HepG2 (cell line): ENCODE measurements around the gene NES.

Experiments
- ETV6 ChIP-seq: sonication (generic); formaldehyde crosslinking; conservative IDR thresholded peaks from 2 replicates; pipeline ENCODE4 v1.4.0; 2020; ENCODE audit warnings: missing genetic modification reagents
- FOXO4 ChIP-seq: sonication (generic); formaldehyde crosslinking; conservative IDR thresholded peaks from 2 replicates; pipeline ENCODE4 v1.8.1; 2023; ENCODE audit warnings: missing genetic modification reagents
- KMT2B ChIP-seq: IDR thresholded peaks from 2 replicates; pipeline ENCODE4 v1.6.1; 2016; ENCODE audit warnings: missing genetic modification reagents, missing compliant biosample characterization
- MAFK ChIP-seq, 2 experiments: IDR thresholded peaks in 1 of 2; conservative IDR thresholded peaks in 1 of 2; 2 replicates each; pipeline ENCODE4 v1.6.1; 2011; ENCODE audit warnings: improper control_type of control experiment in 2 of 2, low read length in 2 of 2
- NR2C2 ChIP-seq: sonication (generic); formaldehyde crosslinking; IDR thresholded peaks from 2 replicates; pipeline ENCODE4 v1.4.0; 2020; ENCODE audit warnings: missing genetic modification reagents, mild to moderate bottlenecking, moderate library complexity, borderline replicate concordance
- PBX3 ChIP-seq: sonication (generic); formaldehyde crosslinking; IDR thresholded peaks from 2 replicates; pipeline ENCODE4 v1.8.1; 2023; ENCODE audit warnings: missing genetic modification reagents, inconsistent platforms, borderline replicate concordance
- RNF2 ChIP-seq: fragments of 450-650 bp; conservative IDR thresholded peaks from 2 replicates; pipeline ENCODE4 v1.6.1; 2016; ENCODE audit warnings: low read depth
- YY1 ChIP-seq: IDR thresholded peaks from 2 replicates; pipeline ENCODE4 v1.6.1; 2011; ENCODE audit warnings: low read length, low read depth, moderate library complexity, mild to moderate bottlenecking; ENCODE audit not compliant: insufficient read depth, insufficient replicate concordance
- TF ChIP-seq, protein P1 (sequence below): sonication (generic); formaldehyde crosslinking; IDR thresholded peaks from 2 replicates; pipeline ENCODE4 v1.5.0; 2020; ENCODE audit warnings: mild to moderate bottlenecking, missing genetic modification reagents

- no peak for TF ChIP-seq KMT2B
- TF ChIP-seq PBX3 (CRISPR knock-in tag): no peak
- TF ChIP-seq MAFK (conservative IDR thresholded peaks at IDR 0.05 in 1 of 2, IDR thresholded peaks at IDR 0.05 in 1 of 2; ENCODE audit: low read length in 2 of 2): no peak
- TF ChIP-seq FOXO4 (CRISPR knock-in tag): no peak
- TF ChIP-seq NR2C2: no peak
- no peak for TF ChIP-seq RNF2
- TF ChIP-seq, protein P1, sequence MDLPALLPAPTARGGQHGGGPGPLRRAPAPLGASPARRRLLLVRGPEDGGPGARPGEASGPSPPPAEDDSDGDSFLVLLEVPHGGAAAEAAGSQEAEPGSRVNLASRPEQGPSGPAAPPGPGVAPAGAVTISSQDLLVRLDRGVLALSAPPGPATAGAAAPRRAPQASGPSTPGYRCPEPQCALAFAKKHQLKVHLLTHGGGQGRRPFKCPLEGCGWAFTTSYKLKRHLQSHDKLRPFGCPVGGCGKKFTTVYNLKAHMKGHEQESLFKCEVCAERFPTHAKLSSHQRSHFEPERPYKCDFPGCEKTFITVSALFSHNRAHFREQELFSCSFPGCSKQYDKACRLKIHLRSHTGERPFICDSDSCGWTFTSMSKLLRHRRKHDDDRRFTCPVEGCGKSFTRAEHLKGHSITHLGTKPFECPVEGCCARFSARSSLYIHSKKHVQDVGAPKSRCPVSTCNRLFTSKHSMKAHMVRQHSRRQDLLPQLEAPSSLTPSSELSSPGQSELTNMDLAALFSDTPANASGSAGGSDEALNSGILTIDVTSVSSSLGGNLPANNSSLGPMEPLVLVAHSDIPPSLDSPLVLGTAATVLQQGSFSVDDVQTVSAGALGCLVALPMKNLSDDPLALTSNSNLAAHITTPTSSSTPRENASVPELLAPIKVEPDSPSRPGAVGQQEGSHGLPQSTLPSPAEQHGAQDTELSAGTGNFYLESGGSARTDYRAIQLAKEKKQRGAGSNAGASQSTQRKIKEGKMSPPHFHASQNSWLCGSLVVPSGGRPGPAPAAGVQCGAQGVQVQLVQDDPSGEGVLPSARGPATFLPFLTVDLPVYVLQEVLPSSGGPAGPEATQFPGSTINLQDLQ (CRISPR knock-in tag): no peak
- no peak for TF ChIP-seq ETV6 (CRISPR knock-in tag)
- no peak for TF ChIP-seq YY1
Observed at GRCh38 chr1:156682166-156682890, 5.1 kb upstream of the NES start.
